Activated naive CD8-positive, alpha-beta T cell treated with anti-CD3 and anti-CD28 coated beads, Interleukin-2, amount 10 ng/mL, durations not matched to agents 7 days and 5 days (primary cell): ENCODE measurements around the gene PITPNC1. TPM values are rescaled to one million over a fixed set of nuclear protein-coding genes. Genes with fewer than 3 reads are reported as not detected.
"Not testable (repeated sequence)": the region's sequence is repeated elsewhere in the genome, so short reads cannot be mapped to it uniquely, and the experiment has no call there.

Experiments
- ATAC-seq: fragments of 150-1000 bp; cut with Tn5 transposase; one replicate; pipeline ENCODE4 v1.10.0; 2021; ENCODE audit warnings: low read depth, moderate library complexity
- POLR2A ChIA-PET: fragments of 350-600 bp; sonication (Branson Sonifier 250); formaldehyde crosslinking; loops from one replicate; lab custom pipeline; 2021; ENCODE audit warnings: antibody characterized with exemption; lab: Charles Lee
- DNase-seq: peaks from one replicate; pipeline ENCODE4 v3.0.0; 2021
- H3K27ac Mint-ChIP-seq: one replicate; pipeline ENCODE4 v1.8.0; 2022; ENCODE audit warnings: mild to moderate bottlenecking, mixed read lengths
- H3K27me3 Mint-ChIP-seq: one replicate; pipeline ENCODE4 v1.8.0; 2022; ENCODE audit warnings: mild to moderate bottlenecking, moderate library complexity, mixed read lengths
- H3K36me3 Mint-ChIP-seq: one replicate; pipeline ENCODE4 v1.8.0; 2021; ENCODE audit warnings: mild to moderate bottlenecking, mixed read lengths
- H3K4me1 Mint-ChIP-seq: one replicate; pipeline ENCODE4 v1.8.0; 2021; ENCODE audit warnings: mixed read lengths
- H3K4me3 Mint-ChIP-seq: one replicate; pipeline ENCODE4 v1.8.0; 2022; ENCODE audit warnings: mild to moderate bottlenecking, moderate library complexity, mixed read lengths
- H3K9me3 Mint-ChIP-seq: one replicate; pipeline ENCODE4 v1.8.0; 2021; ENCODE audit warnings: mixed read lengths
- total RNA-seq, 2 experiments: library from RNA; stranded (reverse); gene quantifications; one replicate each; pipeline ENCODE4 v1.2.3, GENCODE V29; 2021

The PITPNC1 gene
- total RNA-seq, 2 experiments from 2014 or later = 100 to 104 TPM

GRCh38 chr17:67511804-67512203 is 134.7 kb downstream of the PITPNC1 start:
- ATAC-seq (no peak), DNase-seq (no peak)
- H3K9me3 Mint-ChIP-seq = peaks cover 13% of the 10 kb centered on the region
- no peaks in the 10 kb centered on the region for H3K27me3 Mint-ChIP-seq
- H3K27ac Mint-ChIP-seq = no peak overlapping the region
- POLR2A ChIA-PET = no interaction called here
- H3K4me1 Mint-ChIP-seq = peaks cover 20% of the 10 kb centered on the region
- H3K4me3 Mint-ChIP-seq = no peak overlapping the region
- peaks cover 17% of the 10 kb centered on the region for H3K36me3 Mint-ChIP-seq

DNA sequence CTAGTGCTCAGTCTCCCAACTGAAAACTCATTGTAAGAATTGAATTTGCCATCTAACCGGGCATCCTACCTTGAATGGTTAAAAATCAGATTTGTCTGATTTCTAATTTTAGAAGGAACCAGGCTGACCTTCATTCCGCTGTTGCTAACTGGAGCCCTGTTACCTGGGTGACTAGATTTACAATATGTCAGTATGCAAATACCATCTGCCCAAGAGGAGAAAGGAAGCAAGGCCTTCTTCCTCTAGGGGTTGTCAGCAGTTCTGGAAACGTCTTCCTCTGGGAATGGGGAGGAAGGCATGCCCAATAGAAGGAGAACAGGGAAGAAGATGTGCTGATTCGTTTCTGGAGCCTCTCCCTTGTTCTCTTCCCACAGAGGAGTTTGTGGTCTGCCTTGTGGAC is 137.9 kb downstream of the PITPNC1 start:
- DNase-seq = no peak
- H3K27me3 Mint-ChIP-seq = no peaks in the 10 kb centered on the region
- H3K9me3 Mint-ChIP-seq = peaks cover 3% of the 10 kb centered on the region
- H3K27ac Mint-ChIP-seq = no peak overlapping the region
- POLR2A ChIA-PET = no interaction called here
- peaks cover 20% of the 10 kb centered on the region for H3K36me3 Mint-ChIP-seq
- H3K4me1 Mint-ChIP-seq = peaks cover 22% of the 10 kb centered on the region
- no peak overlapping the region for H3K4me3 Mint-ChIP-seq
- no peak for ATAC-seq

GRCh38 chr17:67515490-67516083 is 138.5 kb downstream of the PITPNC1 start:
- ATAC-seq (no peak), DNase-seq (no peak)
- H3K27me3 Mint-ChIP-seq = no peaks in the 10 kb centered on the region
- POLR2A ChIA-PET = no interaction called here
- H3K27ac Mint-ChIP-seq = no peak overlapping the region
- H3K9me3 Mint-ChIP-seq = peaks cover 3% of the 10 kb centered on the region
- peaks cover 20% of the 10 kb centered on the region for H3K36me3 Mint-ChIP-seq
- H3K4me3 Mint-ChIP-seq = no peak overlapping the region
- peaks cover 25% of the 10 kb centered on the region for H3K4me1 Mint-ChIP-seq

- H3K27me3 Mint-ChIP-seq, ATAC-seq, POLR2A ChIA-PET, H3K27ac Mint-ChIP-seq, DNase-seq, H3K4me3 Mint-ChIP-seq, H3K9me3 Mint-ChIP-seq: not testable (repeated sequence)
- peaks cover 20% of the 10 kb centered on the region for H3K36me3 Mint-ChIP-seq
- peaks cover 30% of the 10 kb centered on the region for H3K4me1 Mint-ChIP-seq
These were observed 139.5 kb downstream of the PITPNC1 start for GRCh38 chr17:67516571-67516970.

DNA sequence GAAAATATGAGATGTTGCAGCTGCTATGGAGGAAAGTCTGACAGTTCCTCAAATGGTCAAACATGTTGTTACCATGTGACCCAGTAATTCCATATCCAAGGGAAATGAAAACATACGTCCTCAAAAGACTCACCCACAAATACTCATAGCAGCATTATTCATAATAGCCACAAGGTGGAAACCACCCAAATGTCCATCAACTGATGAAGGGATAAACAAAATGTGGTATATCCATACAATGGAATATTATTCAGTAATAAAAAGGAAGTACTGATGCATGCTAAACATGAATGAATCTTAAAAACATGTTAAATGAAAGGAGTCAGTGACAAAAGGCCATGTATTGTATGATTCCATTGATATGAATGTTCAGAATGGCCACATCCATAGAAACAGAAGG is 140.2 kb downstream of the PITPNC1 start:
- DNase-seq (no peak), ATAC-seq (no peak)
- Mint-ChIP-seq H3K9me3 (peaks cover 3% of the 10 kb centered on the region), H3K27me3 (no peaks in the 10 kb centered on the region), H3K4me3 (no peak overlapping the region), H3K36me3 (peaks cover 20% of the 10 kb centered on the region), H3K27ac (no peak overlapping the region), H3K4me1 (peaks cover 30% of the 10 kb centered on the region)
- POLR2A ChIA-PET = no interaction called here

DNA sequence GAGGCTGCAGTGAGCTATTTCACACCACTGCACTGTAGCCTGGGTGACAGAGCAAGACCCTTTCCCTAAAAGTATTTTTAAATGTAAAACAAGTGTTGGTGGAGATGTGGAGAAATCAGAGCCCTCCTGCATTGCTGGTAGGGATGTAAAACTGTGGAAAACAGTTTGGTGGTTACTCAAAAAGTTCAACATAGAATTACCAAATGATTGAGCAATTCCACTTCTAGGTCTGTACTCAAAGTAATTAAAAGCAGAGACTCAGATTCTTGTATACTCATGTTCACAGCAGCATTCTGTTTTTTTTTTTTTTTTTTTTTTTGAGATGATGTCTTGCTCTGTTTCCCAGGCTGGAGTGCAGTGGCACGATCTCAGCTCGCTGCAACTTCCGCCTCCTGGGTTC is 141.8 kb downstream of the PITPNC1 start:
- Mint-ChIP-seq H3K9me3 (peaks cover 3% of the 10 kb centered on the region), H3K27ac (no peak overlapping the region), H3K36me3 (peaks cover 20% of the 10 kb centered on the region), H3K4me1 (peaks cover 30% of the 10 kb centered on the region), H3K4me3 (no peak overlapping the region), H3K27me3 (no peaks in the 10 kb centered on the region)
- ATAC-seq = no peak
- no peak for DNase-seq
- POLR2A ChIA-PET = no interaction called here

- H3K9me3 Mint-ChIP-seq = peaks cover 3% of the 10 kb centered on the region
- peaks cover 20% of the 10 kb centered on the region for H3K36me3 Mint-ChIP-seq
- no peaks in the 10 kb centered on the region for H3K27me3 Mint-ChIP-seq
- H3K27ac Mint-ChIP-seq = no peak overlapping the region
- ATAC-seq (no peak), DNase-seq (no peak)
- POLR2A ChIA-PET = no interaction called here
- H3K4me3 Mint-ChIP-seq = peak overlapping the region; percentile 1
- H3K4me1 Mint-ChIP-seq = peaks cover 29% of the 10 kb centered on the region
These were observed 142.7 kb downstream of the PITPNC1 start for GRCh38 chr17:67519801-67520251.

DNA sequence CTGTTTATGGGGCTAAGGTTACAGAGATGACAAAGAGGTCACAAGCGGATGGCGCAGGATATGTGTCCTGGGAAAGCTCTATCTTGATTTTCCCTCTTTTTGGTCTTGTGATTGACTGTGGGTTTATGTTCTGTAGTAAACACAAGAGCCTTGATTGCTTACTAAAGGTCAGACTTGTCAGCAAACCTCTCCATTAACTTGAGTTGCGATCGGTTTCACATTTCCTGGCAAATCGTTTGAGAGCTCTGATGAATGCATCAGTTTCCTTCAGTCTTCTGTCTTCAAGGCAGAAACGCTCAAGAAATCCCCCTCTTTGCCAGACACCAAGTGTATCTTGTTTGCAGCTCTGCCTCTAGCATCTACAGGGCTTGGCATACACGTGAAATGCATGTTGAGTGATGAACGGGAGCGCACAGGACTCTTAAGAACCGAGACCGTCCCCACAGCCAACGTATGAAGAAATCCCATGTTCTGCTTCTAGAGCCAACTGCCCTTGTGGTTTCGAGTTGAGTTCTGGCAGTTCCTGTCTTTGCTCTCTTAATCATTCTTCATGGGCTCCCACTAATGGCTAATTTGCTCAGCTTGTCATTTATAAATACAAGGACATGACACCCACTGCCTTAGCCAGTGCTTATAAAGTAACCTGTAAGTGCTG is 143.3 kb downstream of the PITPNC1 start:
- H3K4me1 Mint-ChIP-seq = peaks cover 25% of the 10 kb centered on the region
- H3K27ac Mint-ChIP-seq = peak overlapping the region; percentile 48
- no peak for DNase-seq
- peaks cover 20% of the 10 kb centered on the region for H3K36me3 Mint-ChIP-seq
- H3K4me3 Mint-ChIP-seq = peak overlapping the region; percentile 1
- H3K9me3 Mint-ChIP-seq = peaks cover 3% of the 10 kb centered on the region
- POLR2A ChIA-PET = no interaction called here
- H3K27me3 Mint-ChIP-seq = no peaks in the 10 kb centered on the region
- no peak for ATAC-seq

DNA sequence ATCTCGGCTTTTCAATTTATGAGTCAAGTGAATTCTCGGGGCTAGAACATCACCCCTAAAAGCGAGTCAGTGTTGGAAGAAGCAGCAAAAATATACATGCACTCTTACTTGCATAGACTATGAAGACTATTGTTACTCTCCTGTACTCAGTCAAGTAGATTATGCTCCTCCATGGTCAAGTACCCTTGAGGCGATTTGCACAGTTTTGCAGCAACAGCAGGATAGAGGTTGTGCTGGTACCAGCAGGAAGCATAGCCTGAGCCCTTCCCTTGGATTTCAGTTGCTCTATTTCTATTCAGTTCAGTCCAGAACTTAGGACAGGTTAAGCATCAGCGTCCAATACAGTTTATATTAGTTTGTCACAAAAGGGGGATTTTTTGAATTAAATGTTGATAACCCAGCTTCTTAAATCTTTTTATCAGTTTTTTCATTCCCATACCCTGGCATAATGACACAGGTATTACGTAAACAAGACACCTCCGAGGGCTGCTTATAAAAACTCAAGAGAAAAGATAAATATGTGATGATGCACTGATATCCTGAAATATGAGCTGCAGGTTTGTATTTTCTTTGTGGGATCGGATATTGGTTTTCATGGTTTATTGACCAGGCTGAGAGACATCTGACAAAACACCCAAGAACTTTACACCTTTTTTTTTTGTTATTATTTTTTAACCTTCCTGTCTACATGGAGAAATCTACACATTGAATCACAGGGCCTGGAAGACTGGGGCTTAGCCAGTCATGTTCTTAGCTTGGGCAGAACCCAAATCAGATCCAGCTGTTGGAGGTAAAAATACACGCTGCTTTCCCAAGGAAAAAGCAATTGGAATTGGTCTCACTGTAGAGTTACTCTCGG is 144.1 kb downstream of the PITPNC1 start:
- Mint-ChIP-seq H3K27me3 (no peaks in the 10 kb centered on the region), H3K36me3 (peaks cover 18% of the 10 kb centered on the region), H3K4me3 (no peak overlapping the region), H3K27ac (no peak overlapping the region), H3K9me3 (peaks cover 2% of the 10 kb centered on the region), H3K4me1 (peaks cover 24% of the 10 kb centered on the region)
- POLR2A ChIA-PET = no interaction called here
- ATAC-seq (no peak), DNase-seq (no peak)

- POLR2A ChIA-PET = no interaction called here
- ATAC-seq (no peak), DNase-seq (no peak)
- Mint-ChIP-seq H3K4me3 (no peak overlapping the region), H3K36me3 (peaks cover 17% of the 10 kb centered on the region), H3K27me3 (no peaks in the 10 kb centered on the region), H3K4me1 (peaks cover 24% of the 10 kb centered on the region), H3K27ac (no peak overlapping the region), H3K9me3 (peaks cover 2% of the 10 kb centered on the region)
These were observed 144.6 kb downstream of the PITPNC1 start for GRCh38 chr17:67521775-67522069.

GRCh38 chr17:67523101-67523500 is 146.0 kb downstream of the PITPNC1 start:
- H3K27ac Mint-ChIP-seq = no peak overlapping the region
- H3K27me3 Mint-ChIP-seq = no peaks in the 10 kb centered on the region
- H3K9me3 Mint-ChIP-seq = no peaks in the 10 kb centered on the region
- peaks cover 23% of the 10 kb centered on the region for H3K4me1 Mint-ChIP-seq
- peaks cover 8% of the 10 kb centered on the region for H3K36me3 Mint-ChIP-seq
- no peak overlapping the region for H3K4me3 Mint-ChIP-seq
- no peak for ATAC-seq
- DNase-seq = no peak
- POLR2A ChIA-PET = no interaction called here

- no peak overlapping the region for H3K27ac Mint-ChIP-seq
- no peaks in the 10 kb centered on the region for H3K27me3 Mint-ChIP-seq
- H3K9me3 Mint-ChIP-seq = no peaks in the 10 kb centered on the region
- H3K4me1 Mint-ChIP-seq = peaks cover 9% of the 10 kb centered on the region
- H3K36me3 Mint-ChIP-seq = no peaks in the 10 kb centered on the region
- DNase-seq (no peak), ATAC-seq (no peak)
- H3K4me3 Mint-ChIP-seq = no peak overlapping the region
- POLR2A ChIA-PET = no interaction called here
These were observed 148.4 kb downstream of the PITPNC1 start for GRCh38 chr17:67525239-67526135.

DNA sequence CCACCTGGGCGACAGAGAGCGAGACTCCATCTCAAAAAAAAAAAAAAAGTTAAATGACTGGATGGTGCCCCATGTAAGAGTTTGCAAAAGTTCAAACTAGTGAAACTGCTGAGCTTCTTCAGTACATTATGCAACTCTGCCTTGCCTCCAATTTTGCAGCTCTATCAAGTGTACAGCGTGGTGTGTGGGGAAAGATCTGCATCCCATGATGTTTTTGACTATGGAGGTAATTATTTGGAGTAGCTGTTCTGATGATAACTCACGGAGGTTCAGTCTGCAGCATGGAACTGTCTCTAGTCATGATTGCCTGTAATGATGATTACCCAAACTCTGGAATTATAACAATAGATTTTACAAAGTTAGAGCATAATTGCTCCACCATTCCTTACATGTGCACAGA is 149.6 kb downstream of the PITPNC1 start:
- no peaks in the 10 kb centered on the region for H3K9me3 Mint-ChIP-seq
- H3K27me3 Mint-ChIP-seq = no peaks in the 10 kb centered on the region
- POLR2A ChIA-PET = no interaction called here
- no peak for DNase-seq
- no peak for ATAC-seq
- no peaks in the 10 kb centered on the region for H3K36me3 Mint-ChIP-seq
- H3K4me1 Mint-ChIP-seq = peaks cover 2% of the 10 kb centered on the region
- no peak overlapping the region for H3K4me3 Mint-ChIP-seq
- H3K27ac Mint-ChIP-seq = no peak overlapping the region
